Neuronal stem cell (in vitro differentiated cells): ENCODE results near the gene TOB2.
A peak's percentile ranks its signal among the peaks of the same experiment; 100 is the strongest.

Experiments
- DNase-seq: peaks from one replicate; pipeline ENCODE4 v3.0.0-alpha.2; 2013; ENCODE audit warnings: low spot score
- H2AFZ ChIP-seq: one replicate; pipeline ENCODE4 v1.6.1; 2013; ENCODE audit warnings: mild to moderate bottlenecking, low read length, inconsistent platforms
- H2AK5ac ChIP-seq: 2 replicates; pipeline ENCODE4 v1.6.1; 2013; ENCODE audit warnings: low read depth, mild to moderate bottlenecking, inconsistent platforms, low read length, moderate library complexity, mixed read lengths
- H2BK120ac ChIP-seq: 2 replicates; pipeline ENCODE4 v1.6.1; 2013; ENCODE audit warnings: low read depth, mild to moderate bottlenecking, inconsistent platforms, low read length, moderate library complexity, mixed read lengths
- H2BK12ac ChIP-seq: one replicate; pipeline ENCODE4 v1.6.1; 2013; ENCODE audit warnings: low read length, inconsistent platforms
- H2BK15ac ChIP-seq: 2 replicates; pipeline ENCODE4 v1.6.1; 2013; ENCODE audit warnings: mild to moderate bottlenecking, low read length, inconsistent platforms, mixed read lengths
- H2BK5ac ChIP-seq: one replicate; pipeline ENCODE4 v1.6.1; 2013; ENCODE audit warnings: inconsistent platforms, mild to moderate bottlenecking, low read length, moderate library complexity
- H3K14ac ChIP-seq: one replicate; pipeline ENCODE4 v1.6.1; 2013; ENCODE audit warnings: low read length, inconsistent platforms
- H3K18ac ChIP-seq: 2 replicates; pipeline ENCODE4 v1.6.1; 2013; ENCODE audit warnings: low read length, inconsistent platforms
- H3K23ac ChIP-seq: 2 replicates; pipeline ENCODE4 v1.6.1; 2013; ENCODE audit warnings: low read depth, mild to moderate bottlenecking, mixed read lengths, low read length, inconsistent platforms; ENCODE audit not compliant: poor library complexity
- H3K27ac ChIP-seq: replicated peaks from 3 replicates; pipeline ENCODE4 v1.5.1; 2013; ENCODE audit warnings: low read length, inconsistent platforms
- H3K27me3 ChIP-seq, 3 experiments: 2 replicates each; pipeline ENCODE4 v1.6.1; 2013; ENCODE audit warnings: low read length in 3 of 3, mild to moderate bottlenecking in 2 of 3, inconsistent platforms in 1 of 3, low read depth in 1 of 3, mixed read lengths in 1 of 3, moderate library complexity in 1 of 3; ENCODE audit not compliant: control insufficient read depth in 3 of 3, insufficient read depth in 3 of 3
- H3K36me3 ChIP-seq, 2 donors: replicated peaks in 1 of 2; 2 replicates each; pipeline ENCODE4 v1.6.1; 2013; ENCODE audit warnings: low read length in 2 of 2; ENCODE audit not compliant: control insufficient read depth in 2 of 2, insufficient read depth in 2 of 2
- H3K4ac ChIP-seq: 2 replicates; pipeline ENCODE4 v1.6.1; 2013; ENCODE audit warnings: inconsistent platforms, mild to moderate bottlenecking, low read length, moderate library complexity
- H3K4me1 ChIP-seq, 2 donors: 1 replicate in 1 of 2; 2 replicates in 1 of 2; pipeline ENCODE4 v1.6.1; 2013; ENCODE audit warnings: low read length in 2 of 2, low read depth in 1 of 2; ENCODE audit not compliant: control insufficient read depth in 2 of 2, insufficient read depth in 1 of 2
- H3K4me2 ChIP-seq: one replicate; pipeline ENCODE4 v1.6.1; 2013; ENCODE audit warnings: mild to moderate bottlenecking, low read length, inconsistent platforms; ENCODE audit not compliant: insufficient read depth, poor library complexity, severe bottlenecking
- H3K4me3 ChIP-seq, 2 donors: 2 replicates each; pipeline ENCODE4 v1.5.1; 2013; ENCODE audit warnings: low read length in 2 of 2, mild to moderate bottlenecking in 2 of 2, inconsistent platforms in 1 of 2, moderate library complexity in 1 of 2
- H3K79me1 ChIP-seq: one replicate; pipeline ENCODE4 v1.6.1; 2013; ENCODE audit warnings: low read depth, mild to moderate bottlenecking, inconsistent platforms, low read length, moderate library complexity
- H3K9ac ChIP-seq: one replicate; pipeline ENCODE4 v1.6.1; 2013; ENCODE audit warnings: mild to moderate bottlenecking, low read depth, low read length, inconsistent platforms; ENCODE audit not compliant: poor library complexity
- H3K9me3 ChIP-seq, 2 donors: replicated peaks in 1 of 2; 2 replicates each; pipeline versions ENCODE3 to v1.6.1; 2013; ENCODE audit warnings: low read length in 2 of 2, mild to moderate bottlenecking in 2 of 2, inconsistent platforms in 1 of 2, low read depth in 1 of 2, mixed read lengths in 1 of 2, moderate library complexity in 1 of 2; ENCODE audit not compliant: control insufficient read depth in 2 of 2, insufficient read depth in 1 of 2
- H4K8ac ChIP-seq: one replicate; pipeline ENCODE4 v1.6.1; 2013; ENCODE audit warnings: low read depth, mild to moderate bottlenecking, inconsistent platforms, low read length, moderate library complexity
- H4K91ac ChIP-seq: one replicate; pipeline ENCODE4 v1.6.1; 2013; ENCODE audit warnings: low read length, low read depth, mild to moderate bottlenecking, inconsistent platforms; ENCODE audit not compliant: poor library complexity
- WGBS, 2 donors: extraction: QIAGEN DNeasy Blood & Tissue Kit; methylation state at CpG; one replicate each; pipeline ENCODE4 v1.1.7; 2013; ENCODE audit warnings: missing lambda C conversion rate in 2 of 2, mixed read lengths in 1 of 2; ENCODE audit not compliant: insufficient read length in 2 of 2, insufficient replicate concordance in 1 of 2; ENCODE audit errors: extremely low coverage in 2 of 2; 5-methylcytosine and 5-hydroxymethylcytosine counted together

The TOB2 gene

GRCh38 chr22:41481925-41482318, 35.3 kb upstream of the TOB2 start:
- peak overlapping the region; percentile 9 for H3K18ac ChIP-seq
- no peaks in the 10 kb centered on the region for H3K36me3 ChIP-seq
- H3K9ac ChIP-seq = no peak overlapping the region
- H2BK5ac ChIP-seq = no peak overlapping the region
- H4K8ac ChIP-seq = no peak overlapping the region
- no peak overlapping the region for H2BK120ac ChIP-seq
- no peak for DNase-seq
- WGBS, 2 donors = no CpG with 5 or more reads among the region's 5 CpGs
- no peak overlapping the region for H3K4ac ChIP-seq
- H2BK15ac ChIP-seq = no peak overlapping the region
- no peak overlapping the region for H3K4me2 ChIP-seq
- peaks cover 20 to 28% of the 10 kb centered on the region in 2 donors for H3K4me1 ChIP-seq
- H4K91ac ChIP-seq = no peak overlapping the region
- no peak overlapping the region for H3K4me3 ChIP-seq
- H2BK12ac ChIP-seq = no peak overlapping the region
- no peak overlapping the region for H2AFZ ChIP-seq
- H3K9me3 ChIP-seq = no peaks in the 10 kb centered on the region
- H3K79me1 ChIP-seq = peaks cover 7% of the 10 kb centered on the region
- no peak overlapping the region for H2AK5ac ChIP-seq
- H3K27me3 ChIP-seq = no peaks in the 10 kb centered on the region
- H3K27ac ChIP-seq = no peak overlapping the region
- no peak overlapping the region for H3K23ac ChIP-seq
- H3K14ac ChIP-seq = no peak overlapping the region

GRCh38 chr22:41481131-41481830, 34.7 kb upstream of the TOB2 start:
- no peak overlapping the region for H2BK12ac ChIP-seq
- no peak overlapping the region for H3K9ac ChIP-seq
- no peaks in the 10 kb centered on the region for H3K36me3 ChIP-seq
- no peak overlapping the region for H3K27ac ChIP-seq
- no peaks in the 10 kb centered on the region for H3K9me3 ChIP-seq
- no peak overlapping the region for H4K91ac ChIP-seq
- H3K4me2 ChIP-seq = no peak overlapping the region
- H3K18ac ChIP-seq = peak overlapping the region; percentile 15
- peak overlapping the region; percentile 2 for H2AK5ac ChIP-seq
- H3K23ac ChIP-seq = no peak overlapping the region
- no peak overlapping the region for H3K4ac ChIP-seq
- peaks cover 20 to 28% of the 10 kb centered on the region in 2 donors for H3K4me1 ChIP-seq
- peaks cover 7% of the 10 kb centered on the region for H3K79me1 ChIP-seq
- H2AFZ ChIP-seq = no peak overlapping the region
- DNase-seq = no peak
- no peak overlapping the region for H2BK120ac ChIP-seq
- no peak overlapping the region for H2BK5ac ChIP-seq
- WGBS, 2 donors = no CpG with 5 or more reads among the region's 15 CpGs
- no peak overlapping the region for H4K8ac ChIP-seq
- no peak overlapping the region for H3K4me3 ChIP-seq
- no peaks in the 10 kb centered on the region for H3K27me3 ChIP-seq
- H3K14ac ChIP-seq = no peak overlapping the region
- H2BK15ac ChIP-seq = no peak overlapping the region

GRCh38 chr22:41480397-41480735, 33.8 kb upstream of the TOB2 start:
- H2BK5ac ChIP-seq = no peak overlapping the region
- H2BK120ac ChIP-seq = no peak overlapping the region
- H3K23ac ChIP-seq = no peak overlapping the region
- DNase-seq = no peak
- H4K91ac ChIP-seq = no peak overlapping the region
- no peak overlapping the region for H3K9ac ChIP-seq
- no peak overlapping the region for H2BK12ac ChIP-seq
- peak overlapping the region; percentile 6 for H3K18ac ChIP-seq
- H4K8ac ChIP-seq = no peak overlapping the region
- H2BK15ac ChIP-seq = no peak overlapping the region
- peak overlapping the region; percentile 75 for H3K27ac ChIP-seq
- peaks cover 18 to 24% of the 10 kb centered on the region in 2 donors for H3K4me1 ChIP-seq
- H3K27me3 ChIP-seq = no peaks in the 10 kb centered on the region
- no peak overlapping the region for H3K4me3 ChIP-seq
- H3K4ac ChIP-seq = no peak overlapping the region
- H3K4me2 ChIP-seq = peak overlapping the region; percentile 29
- H3K79me1 ChIP-seq = peaks cover 7% of the 10 kb centered on the region
- no peaks in the 10 kb centered on the region for H3K36me3 ChIP-seq
- no peak overlapping the region for H2AFZ ChIP-seq
- no peak overlapping the region for H3K14ac ChIP-seq
- no CpG with 5 or more reads among the region's 7 CpGs for WGBS, 2 donors
- H2AK5ac ChIP-seq = no peak overlapping the region
- H3K9me3 ChIP-seq = no peaks in the 10 kb centered on the region

- Histone ChIP-seq H2BK15ac (no peak overlapping the region), H3K9me3 (no peaks in the 10 kb centered on the region), H2AK5ac (no peak overlapping the region), H3K18ac (peak overlapping the region; percentile 12), H2BK12ac (no peak overlapping the region), H2BK120ac (no peak overlapping the region), H3K23ac (no peak overlapping the region), H3K79me1 (peaks cover 11% of the 10 kb centered on the region), H4K91ac (no peak overlapping the region), H2AFZ (no peak overlapping the region), H3K9ac (no peak overlapping the region), H3K27ac (peak overlapping the region; percentile 86), H3K4me2 (peak overlapping the region; percentile 29), H3K4me1 (peaks cover 18 to 24% of the 10 kb centered on the region in 2 donors), H3K14ac (no peak overlapping the region), H2BK5ac (no peak overlapping the region), H3K4ac (no peak overlapping the region), H3K36me3 (no peaks in the 10 kb centered on the region), H3K27me3 (no peaks in the 10 kb centered on the region), H3K4me3 (no peak overlapping the region), H4K8ac (no peak overlapping the region)
- peak; percentile 83 for DNase-seq
- no CpG with 5 or more reads among the region's 6 CpGs for WGBS, 2 donors
Observed at GRCh38 chr22:41479671-41480396, 33.2 kb upstream of the TOB2 start.
